Sigmoid colon (tissue), 4 donors: ENCODE data around the gene BLTP2.

Experiments
- EP300 ChIP-seq, 4 donors: sonication (generic); formaldehyde crosslinking; IDR thresholded peaks; one replicate each; pipeline ENCODE4 v1.6.1; 2017; ENCODE audit warnings: antibody characterized with exemption in 4 of 4
- POLR2A ChIP-seq, 2 donors: fragments of 450-650 bp; IDR thresholded peaks; one replicate each; pipeline ENCODE4 v1.6.1; 2016; ENCODE audit warnings: antibody characterized with exemption in 2 of 2, mild to moderate bottlenecking in 2 of 2, moderate library complexity in 2 of 2

- TF ChIP-seq POLR2A (IDR thresholded peaks at IDR 0.05) = no peak
- TF ChIP-seq EP300 (IDR thresholded peaks at IDR 0.05) = no peak
Measured at GRCh38 chr17:28626818-28627217, 18.1 kb downstream of the BLTP2 start.
